SK-N-SH (cell line): ENCODE data around the gene FASTKD3. TPM values are rescaled to one million over a fixed set of nuclear protein-coding genes. Genes with fewer than 3 reads are reported as not detected.

Experiments used
- CTCF ChIA-PET: fragments of 300-600, 350-600 bp; formaldehyde crosslinking; extraction: SDS; loops from one replicate; lab custom pipeline; 2021; lab: Yijun Ruan, JAX
- POLR2A ChIA-PET: fragments of 350-600 bp; sonication (Branson Sonifier 250); formaldehyde crosslinking; extraction: SDS; loops from one replicate; lab custom pipeline; 2020; ENCODE audit warnings: antibody characterized with exemption, inconsistent platforms; lab: Yijun Ruan, JAX
- DNase-seq: peaks from one replicate; pipeline ENCODE4 v3.0.0; 2012
- H2AFZ ChIP-seq: fragments of 200-600 bp; sonication (generic); 2 replicates; pipeline ENCODE4 v1.8.1; 2016; ENCODE audit warnings: antibody characterized with exemption, mild to moderate bottlenecking, low read depth
- H3F3A ChIP-seq: fragments of 200-600 bp; sonication (generic); replicated peaks from 2 replicates; pipeline ENCODE3; 2016; ENCODE audit warnings: antibody characterized with exemption, mild to moderate bottlenecking; ENCODE audit not compliant: insufficient read depth
- H3K27ac ChIP-seq, 2 experiments: fragments of 200-500 bp in 1 of 2; fragments of 200-600 bp in 1 of 2; sonication (Bioruptor generic) in 1 of 2; sonication (generic), shearing (Covaris generic) in 1 of 2; 2 replicates each; pipeline versions ENCODE4 v1.5.1 to v1.6.1; 2014 to 2016; ENCODE audit warnings: low read depth in 2 of 2, inconsistent platforms in 1 of 2, low read length in 1 of 2, mild to moderate bottlenecking in 1 of 2, mixed read lengths in 1 of 2
- H3K27me3 ChIP-seq: fragments of 200-600 bp; sonication (generic), shearing (Covaris generic); 2 replicates; pipeline ENCODE4 v1.6.1; 2016; ENCODE audit warnings: mixed run types; ENCODE audit not compliant: insufficient read depth
- H3K36me3 ChIP-seq, 2 experiments: fragments of 200-500 bp in 1 of 2; fragments of 200-600 bp in 1 of 2; sonication (Bioruptor generic) in 1 of 2; sonication (generic) in 1 of 2; replicated peaks in 1 of 2; 2 replicates each; pipeline versions ENCODE3 to v1.5.1; 2014 to 2016; ENCODE audit warnings: low read length in 1 of 2, mild to moderate bottlenecking in 1 of 2; ENCODE audit not compliant: insufficient read depth in 2 of 2, control insufficient read depth in 1 of 2
- H3K4me1 ChIP-seq, 2 experiments: fragments of 200-500 bp in 1 of 2; fragments of 200-600 bp in 1 of 2; sonication (Bioruptor generic) in 1 of 2; sonication (generic), shearing (Covaris generic) in 1 of 2; 2 replicates each; pipeline versions ENCODE4 v1.5.1 to v1.6.1; 2014 to 2016; ENCODE audit warnings: low read depth in 1 of 2, low read length in 1 of 2, mixed run types in 1 of 2; ENCODE audit not compliant: insufficient read depth in 2 of 2, control insufficient read depth in 1 of 2
- H3K4me2 ChIP-seq: fragments of 200-600 bp; sonication (generic), shearing (Covaris generic); 2 replicates; pipeline ENCODE4 v1.6.1; 2017; ENCODE audit warnings: mixed run types
- H3K4me3 ChIP-seq, 2 experiments: fragments of 200-500 bp in 1 of 2; fragments of 200-600 bp in 1 of 2; sonication (Bioruptor generic) in 1 of 2; sonication (generic), shearing (Covaris generic) in 1 of 2; 2 replicates each; pipeline versions ENCODE4 v1.5.1 to v1.8.1; 2014 to 2016; ENCODE audit warnings: low read depth in 2 of 2, inconsistent platforms in 1 of 2, low read length in 1 of 2, mild to moderate bottlenecking in 1 of 2, mixed read lengths in 1 of 2, moderate library complexity in 1 of 2
- H3K79me2 ChIP-seq: fragments of 200-600 bp; sonication (generic); 2 replicates; pipeline ENCODE4 v1.8.1; 2017; ENCODE audit warnings: mild to moderate bottlenecking; ENCODE audit not compliant: insufficient read depth
- H3K9ac ChIP-seq: fragments of 200-600 bp; sonication (generic); 2 replicates; pipeline ENCODE4 v1.6.1; 2017; ENCODE audit warnings: mixed run types
- H3K9me2 ChIP-seq: fragments of 200-600 bp; sonication (generic); 2 replicates; pipeline ENCODE4 v1.6.1; 2017; ENCODE audit warnings: mixed run types
- H3K9me3 ChIP-seq: fragments of 200-600 bp; sonication (generic); 2 replicates; pipeline ENCODE4 v1.6.1; 2017; ENCODE audit warnings: mixed run types, mild to moderate bottlenecking, moderate library complexity
- H4K20me1 ChIP-seq: fragments of 200-600 bp; sonication (generic); 2 replicates; pipeline ENCODE4 v1.6.1; 2017; ENCODE audit warnings: mild to moderate bottlenecking, mixed run types; ENCODE audit not compliant: insufficient read depth
- CHD2 ChIP-seq: fragments of 150-350 bp; IDR thresholded peaks from 2 replicates; pipeline ENCODE4 v1.6.1; 2018; ENCODE audit warnings: low read length; ENCODE audit not compliant: partially characterized antibody
- EP300 ChIP-seq, 2 experiments: IDR thresholded peaks; 2 replicates each; pipeline versions ENCODE4 v1.4.0 to v1.6.1; 2012; ENCODE audit warnings: borderline replicate concordance in 1 of 2, low read depth in 1 of 2, low read length in 1 of 2
- FOSL2 ChIP-seq: IDR thresholded peaks from 2 replicates; pipeline ENCODE4 v1.4.0; 2012; ENCODE audit warnings: low read depth, mild to moderate bottlenecking, moderate library complexity, borderline replicate concordance
- FOXJ3 ChIP-seq: sonication (generic); formaldehyde crosslinking; IDR thresholded peaks from 2 replicates; pipeline ENCODE4 v1.5.1; 2020; ENCODE audit warnings: mild to moderate bottlenecking, missing genetic modification reagents
- FOXM1 ChIP-seq: IDR thresholded peaks from 2 replicates; pipeline ENCODE4 v1.4.0; 2012; ENCODE audit warnings: low read depth, mild to moderate bottlenecking
- GABPA ChIP-seq: IDR thresholded peaks from 2 replicates; pipeline ENCODE4 v1.4.0; 2012; ENCODE audit warnings: low read depth, mild to moderate bottlenecking
- GATA2 ChIP-seq: sonication (generic); formaldehyde crosslinking; IDR thresholded peaks from 2 replicates; pipeline ENCODE4 v1.5.0; 2020; ENCODE audit warnings: mild to moderate bottlenecking, missing genetic modification reagents
- JUND ChIP-seq: IDR thresholded peaks from 2 replicates; pipeline ENCODE4 v1.4.0; 2012
- MAX ChIP-seq: IDR thresholded peaks from 2 replicates; pipeline ENCODE4 v1.4.0; 2012; ENCODE audit warnings: low read depth
- NRF1 ChIP-seq: IDR thresholded peaks from 2 replicates; pipeline ENCODE4 v1.6.1; 2012; ENCODE audit warnings: low read depth, mild to moderate bottlenecking, low read length
- POLR2AphosphoS5 ChIP-seq: IDR thresholded peaks from 2 replicates; pipeline ENCODE4 v1.6.1; 2012; ENCODE audit warnings: low read depth, low read length
- RCOR1 ChIP-seq: fragments of 150-350 bp; IDR thresholded peaks from 2 replicates; pipeline ENCODE4 v1.6.1; 2017; ENCODE audit warnings: antibody characterized with exemption, low read length
- RFX5 ChIP-seq: IDR thresholded peaks from 2 replicates; pipeline ENCODE4 v1.6.1; 2012; ENCODE audit warnings: mild to moderate bottlenecking, improper control_type of control experiment, low read length
- RXRA ChIP-seq: IDR thresholded peaks from 2 replicates; pipeline ENCODE4 v1.4.0; 2012; ENCODE audit warnings: low read depth, mild to moderate bottlenecking, borderline replicate concordance
- TAF1 ChIP-seq: IDR thresholded peaks from 2 replicates; pipeline ENCODE4 v1.6.1; 2012; ENCODE audit warnings: low read depth, mild to moderate bottlenecking, low read length, moderate library complexity, borderline replicate concordance
- TEAD4 ChIP-seq: IDR thresholded peaks from 2 replicates; pipeline ENCODE4 v1.4.0; 2012; ENCODE audit warnings: mild to moderate bottlenecking, borderline replicate concordance; ENCODE audit not compliant: insufficient read depth
- WGBS: methylation state at CpG from one replicate; pipeline ENCODE4 v1.1.6; 2017; ENCODE audit warnings: low lambda C conversion rate; 5-methylcytosine and 5-hydroxymethylcytosine counted together
- polyA plus RNA-seq, 3 experiments: library from polyadenylated mRNA; depleted of rRNA; stranded (reverse); fragments of >200 nt; gene quantifications; 2 replicates each; pipeline ENCODE4 v1.2.3, GENCODE V29; 2012
- TF ChIP-seq, protein P1 (sequence below): IDR thresholded peaks from 2 replicates; pipeline ENCODE4 v1.4.0; 2012; ENCODE audit warnings: low read depth, borderline replicate concordance
- TF ChIP-seq, protein P2 (sequence below): IDR thresholded peaks from 2 replicates; pipeline ENCODE4 v1.4.0; 2012; ENCODE audit warnings: low read depth, borderline replicate concordance
- TF ChIP-seq, protein P3 (sequence below): IDR thresholded peaks from 2 replicates; pipeline ENCODE4 v1.6.1; 2012; ENCODE audit warnings: mild to moderate bottlenecking, low read depth, low read length, moderate library complexity
- TF ChIP-seq, protein P4 (sequence below): IDR thresholded peaks from 2 replicates; pipeline ENCODE4; 2012

Gene FASTKD3
- polyA plus RNA-seq, 1 of the 3 experiments (the other 2 are of a cell fraction) = 5.4 TPM

GRCh38 chr5:7857926-7858632, 10.8 kb downstream of the FASTKD3 start:
- no peak overlapping the region; a peak in 2 of 4 replicates for H3K27ac ChIP-seq
- no peaks in the 10 kb centered on the region for H4K20me1 ChIP-seq
- WGBS = 60% methylated on average over 9 of the region's 9 CpGs
- no peaks in the 10 kb centered on the region for H3K27me3 ChIP-seq
- peaks cover 4 to 11% of the 10 kb centered on the region in 2 experiments; a peak in 2 of 4 replicates for H3K4me1 ChIP-seq
- peak overlapping the region; percentile 43; the same call in 1 of the 2 replicates for H3K4me2 ChIP-seq
- peaks cover 8% of the 10 kb centered on the region for H3F3A ChIP-seq
- TF ChIP-seq POLR2AphosphoS5 (no peak), MAX (no peak), RXRA (no peak), GABPA (no peak), JUND (no peak), EP300 (IDR thresholded peaks at IDR 0.05; ENCODE audit: borderline replicate concordance in 1 of 2, low read depth in 1 of 2, low read length in 1 of 2) (no peak), FOXM1 (no peak), NRF1 (no peak), FOXJ3 (no peak), FOSL2 (no peak), RFX5 (no peak), GATA2 (CRISPR knock-in tag) (no peak), TEAD4 (no peak), RCOR1 (no peak), CHD2 (no peak), TAF1 (no peak)
- TF ChIP-seq, protein P1, sequence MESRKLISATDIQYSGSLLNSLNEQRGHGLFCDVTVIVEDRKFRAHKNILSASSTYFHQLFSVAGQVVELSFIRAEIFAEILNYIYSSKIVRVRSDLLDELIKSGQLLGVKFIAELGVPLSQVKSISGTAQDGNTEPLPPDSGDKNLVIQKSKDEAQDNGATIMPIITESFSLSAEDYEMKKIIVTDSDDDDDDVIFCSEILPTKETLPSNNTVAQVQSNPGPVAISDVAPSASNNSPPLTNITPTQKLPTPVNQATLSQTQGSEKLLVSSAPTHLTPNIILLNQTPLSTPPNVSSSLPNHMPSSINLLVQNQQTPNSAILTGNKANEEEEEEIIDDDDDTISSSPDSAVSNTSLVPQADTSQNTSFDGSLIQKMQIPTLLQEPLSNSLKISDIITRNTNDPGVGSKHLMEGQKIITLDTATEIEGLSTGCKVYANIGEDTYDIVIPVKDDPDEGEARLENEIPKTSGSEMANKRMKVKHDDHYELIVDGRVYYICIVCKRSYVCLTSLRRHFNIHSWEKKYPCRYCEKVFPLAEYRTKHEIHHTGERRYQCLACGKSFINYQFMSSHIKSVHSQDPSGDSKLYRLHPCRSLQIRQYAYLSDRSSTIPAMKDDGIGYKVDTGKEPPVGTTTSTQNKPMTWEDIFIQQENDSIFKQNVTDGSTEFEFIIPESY = no peak
- TF ChIP-seq, protein P2, sequence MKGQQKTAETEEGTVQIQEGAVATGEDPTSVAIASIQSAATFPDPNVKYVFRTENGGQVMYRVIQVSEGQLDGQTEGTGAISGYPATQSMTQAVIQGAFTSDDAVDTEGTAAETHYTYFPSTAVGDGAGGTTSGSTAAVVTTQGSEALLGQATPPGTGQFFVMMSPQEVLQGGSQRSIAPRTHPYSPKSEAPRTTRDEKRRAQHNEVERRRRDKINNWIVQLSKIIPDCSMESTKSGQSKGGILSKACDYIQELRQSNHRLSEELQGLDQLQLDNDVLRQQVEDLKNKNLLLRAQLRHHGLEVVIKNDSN = no peak
- TF ChIP-seq, protein P3, sequence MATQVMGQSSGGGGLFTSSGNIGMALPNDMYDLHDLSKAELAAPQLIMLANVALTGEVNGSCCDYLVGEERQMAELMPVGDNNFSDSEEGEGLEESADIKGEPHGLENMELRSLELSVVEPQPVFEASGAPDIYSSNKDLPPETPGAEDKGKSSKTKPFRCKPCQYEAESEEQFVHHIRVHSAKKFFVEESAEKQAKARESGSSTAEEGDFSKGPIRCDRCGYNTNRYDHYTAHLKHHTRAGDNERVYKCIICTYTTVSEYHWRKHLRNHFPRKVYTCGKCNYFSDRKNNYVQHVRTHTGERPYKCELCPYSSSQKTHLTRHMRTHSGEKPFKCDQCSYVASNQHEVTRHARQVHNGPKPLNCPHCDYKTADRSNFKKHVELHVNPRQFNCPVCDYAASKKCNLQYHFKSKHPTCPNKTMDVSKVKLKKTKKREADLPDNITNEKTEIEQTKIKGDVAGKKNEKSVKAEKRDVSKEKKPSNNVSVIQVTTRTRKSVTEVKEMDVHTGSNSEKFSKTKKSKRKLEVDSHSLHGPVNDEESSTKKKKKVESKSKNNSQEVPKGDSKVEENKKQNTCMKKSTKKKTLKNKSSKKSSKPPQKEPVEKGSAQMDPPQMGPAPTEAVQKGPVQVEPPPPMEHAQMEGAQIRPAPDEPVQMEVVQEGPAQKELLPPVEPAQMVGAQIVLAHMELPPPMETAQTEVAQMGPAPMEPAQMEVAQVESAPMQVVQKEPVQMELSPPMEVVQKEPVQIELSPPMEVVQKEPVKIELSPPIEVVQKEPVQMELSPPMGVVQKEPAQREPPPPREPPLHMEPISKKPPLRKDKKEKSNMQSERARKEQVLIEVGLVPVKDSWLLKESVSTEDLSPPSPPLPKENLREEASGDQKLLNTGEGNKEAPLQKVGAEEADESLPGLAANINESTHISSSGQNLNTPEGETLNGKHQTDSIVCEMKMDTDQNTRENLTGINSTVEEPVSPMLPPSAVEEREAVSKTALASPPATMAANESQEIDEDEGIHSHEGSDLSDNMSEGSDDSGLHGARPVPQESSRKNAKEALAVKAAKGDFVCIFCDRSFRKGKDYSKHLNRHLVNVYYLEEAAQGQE = no peak
- TF ChIP-seq, protein P4, sequence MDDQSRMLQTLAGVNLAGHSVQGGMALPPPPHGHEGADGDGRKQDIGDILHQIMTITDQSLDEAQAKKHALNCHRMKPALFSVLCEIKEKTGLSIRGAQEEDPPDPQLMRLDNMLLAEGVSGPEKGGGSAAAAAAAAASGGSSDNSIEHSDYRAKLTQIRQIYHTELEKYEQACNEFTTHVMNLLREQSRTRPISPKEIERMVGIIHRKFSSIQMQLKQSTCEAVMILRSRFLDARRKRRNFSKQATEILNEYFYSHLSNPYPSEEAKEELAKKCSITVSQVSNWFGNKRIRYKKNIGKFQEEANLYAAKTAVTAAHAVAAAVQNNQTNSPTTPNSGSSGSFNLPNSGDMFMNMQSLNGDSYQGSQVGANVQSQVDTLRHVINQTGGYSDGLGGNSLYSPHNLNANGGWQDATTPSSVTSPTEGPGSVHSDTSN = no peak
- no peak overlapping the region for H2AFZ ChIP-seq
- H3K9me2 ChIP-seq = no peaks in the 10 kb centered on the region
- H3K36me3 ChIP-seq = peaks cover 35 to 47% of the 10 kb centered on the region in 2 experiments
- H3K4me3 ChIP-seq = no peak overlapping the region
- DNase-seq = no peak
- no peaks in the 10 kb centered on the region for H3K79me2 ChIP-seq
- no peak overlapping the region for H3K9ac ChIP-seq
- ChIA-PET CTCF (interaction anchor here (0.8 to 4.0 kb wide), 12 partner anchors 8 to 597 kb away, joined by 3 to 34 read pairs (median 6); partner anchors contain the start of genes FASTKD3 and MTRR), POLR2A (no interaction called here)
- no peaks in the 10 kb centered on the region for H3K9me3 ChIP-seq
